COLO668 (cell line): ENCODE data around the gene COLQ.
"Not testable (repeated sequence)": the region's sequence is repeated elsewhere in the genome, so short reads cannot be mapped to it uniquely, and the experiment has no call there.

Experiments used
- DNase-seq: peaks from one replicate; lab custom pipeline; 2025; ENCODE audit not compliant: unreplicated experiment; lab: John Stamatoyannopoulos, UW

The COLQ gene

GRCh38 chr3:15521573-15521965 lies at the start of gene COLQ:
TSS of gene COLQ (minus strand) at chr3:15521706. CDS start at chr3:15521625, 81 bp downstream.
- no peak for DNase-seq

- DNase-seq = no peak
Measured at GRCh38 chr3:15563190-15563589, 41.7 kb upstream of the COLQ start.

GRCh38 chr3:15562560-15562959 lies 41.1 kb upstream of the COLQ start:
- no peak for DNase-seq

- no peak for DNase-seq
Measured at GRCh38 chr3:15558581-15558980, 37.1 kb upstream of the COLQ start.

GRCh38 chr3:15557511-15557946 lies 36.0 kb upstream of the COLQ start:
- peak; percentile 9 for DNase-seq

- DNase-seq = no peak
Measured at GRCh38 chr3:15556512-15556911, 35.0 kb upstream of the COLQ start.

- no peak for DNase-seq
Measured at GRCh38 chr3:15553749-15554148, 32.2 kb upstream of the COLQ start.

GRCh38 chr3:15551902-15552301 lies 30.4 kb upstream of the COLQ start:
- DNase-seq = no peak

- no peak for DNase-seq
Measured at GRCh38 chr3:15549846-15550245, 28.3 kb upstream of the COLQ start.

- DNase-seq = no peak
Measured at GRCh38 chr3:15542614-15543013, 21.1 kb upstream of the COLQ start.

GRCh38 chr3:15541371-15541770 lies 19.9 kb upstream of the COLQ start:
- no peak for DNase-seq

GRCh38 chr3:15539066-15539465 lies 17.6 kb upstream of the COLQ start:
- DNase-seq = no peak

GRCh38 chr3:15538345-15538744 lies 16.8 kb upstream of the COLQ start:
- DNase-seq = no peak

- no peak for DNase-seq
Measured at GRCh38 chr3:15536856-15537255, 15.3 kb upstream of the COLQ start.

GRCh38 chr3:15535732-15536131 lies 14.2 kb upstream of the COLQ start:
- DNase-seq = no peak

GRCh38 chr3:15532614-15533013 lies 11.1 kb upstream of the COLQ start:
- DNase-seq = not testable (repeated sequence)

GRCh38 chr3:15531346-15531745 lies 9.8 kb upstream of the COLQ start:
- DNase-seq = no peak

GRCh38 chr3:15528854-15529537 lies 7.5 kb upstream of the COLQ start:
- DNase-seq = no peak

GRCh38 chr3:15527031-15527459 lies 5.5 kb upstream of the COLQ start:
- no peak for DNase-seq

- no peak for DNase-seq
Measured at GRCh38 chr3:15525790-15526189, 4.3 kb upstream of the COLQ start.

GRCh38 chr3:15523660-15524417 lies 2.3 kb upstream of the COLQ start:
- DNase-seq = no peak

- no peak for DNase-seq
Measured at GRCh38 chr3:15522016-15522415, 510 bp upstream of the COLQ start.
